OCI-LY7 (cell line): ENCODE measurements around the gene HK2. TPM values are rescaled to one million over a fixed set of nuclear protein-coding genes. Genes with fewer than 3 reads are reported as not detected.

Experiments
- BruUV-seq: library from RNA; stranded (reverse); fragments of 400-500 nt; replicated peaks from 2 replicates; lab custom pipeline; 2021; lab: Mats Ljungman, UMichigan
- CTCF ChIA-PET: fragments of 300-600 bp; sonication (Branson Sonifier 250); formaldehyde crosslinking; loops from one replicate; lab custom pipeline; 2022; ENCODE audit warnings: antibody characterized with exemption; ENCODE audit not compliant: unreplicated experiment; lab: Charles Lee
- POLR2A ChIA-PET: fragments of 300-600 bp; sonication (Branson Sonifier 250); formaldehyde crosslinking; loops from one replicate; lab custom pipeline; 2022; ENCODE audit warnings: antibody characterized with exemption; lab: Charles Lee
- DNase-seq: peaks from one replicate; pipeline ENCODE4 v3.0.0-alpha.2; 2015; ENCODE audit warnings: low spot score
- H2AFZ ChIP-seq: fragments of 200-600 bp; sonication (generic), shearing (Covaris generic); 2 replicates; pipeline ENCODE4 v1.6.1; 2014; ENCODE audit warnings: mild to moderate bottlenecking, antibody characterized with exemption, low read length, moderate library complexity
- H3K27ac ChIP-seq: fragments of 200-600 bp; sonication (generic); 2 replicates; pipeline ENCODE4 v1.5.1; 2014; ENCODE audit warnings: mixed run types, low read depth, mild to moderate bottlenecking, moderate library complexity, low read length, inconsistent platforms; ENCODE audit not compliant: poor library complexity, severe bottlenecking
- H3K36me3 ChIP-seq: fragments of 200-600 bp; sonication (generic); 2 replicates; pipeline ENCODE4 v1.6.1; 2014; ENCODE audit warnings: mild to moderate bottlenecking, antibody characterized with exemption, low read length, moderate library complexity, mixed read lengths; ENCODE audit not compliant: insufficient read depth
- H3K4me1 ChIP-seq: fragments of 200-600 bp; sonication (generic); 2 replicates; pipeline ENCODE4 v1.5.1; 2014; ENCODE audit warnings: mild to moderate bottlenecking, low read length; ENCODE audit not compliant: insufficient read depth, poor library complexity, severe bottlenecking
- H3K4me2 ChIP-seq: fragments of 200-600 bp; sonication (generic); 2 replicates; pipeline ENCODE4 v1.6.1; 2014; ENCODE audit warnings: mild to moderate bottlenecking, low read length
- H3K4me3 ChIP-seq: fragments of 200-600 bp; sonication (generic); 2 replicates; pipeline ENCODE4 v1.5.1; 2014; ENCODE audit warnings: mild to moderate bottlenecking, low read depth, low read length; ENCODE audit not compliant: poor library complexity, severe bottlenecking
- H3K79me2 ChIP-seq: fragments of 200-600 bp; sonication (generic); 2 replicates; pipeline ENCODE4 v1.6.1; 2016; ENCODE audit warnings: low read depth, mild to moderate bottlenecking, low read length, moderate library complexity, mixed read lengths; ENCODE audit not compliant: insufficient read depth
- H3K9me2 ChIP-seq: fragments of 200-600 bp; sonication (generic); 2 replicates; pipeline ENCODE4 v1.6.1; 2016; ENCODE audit warnings: mild to moderate bottlenecking, low read length, mixed read lengths; ENCODE audit not compliant: insufficient read depth
- H3K9me3 ChIP-seq: fragments of 200-600 bp; sonication (generic); 2 replicates; pipeline ENCODE4 v1.6.1; 2014; ENCODE audit warnings: mild to moderate bottlenecking, mixed run types, low read length, mixed read lengths
- H4K20me1 ChIP-seq: fragments of 200-600 bp; sonication (generic); 2 replicates; pipeline ENCODE4 v1.6.1; 2014; ENCODE audit warnings: mild to moderate bottlenecking, antibody characterized with exemption, low read length, moderate library complexity, mixed read lengths; ENCODE audit not compliant: insufficient read depth
- EZH2phosphoT487 ChIP-seq: fragments of 200-600 bp; sonication (generic); IDR thresholded peaks from 2 replicates; pipeline ENCODE4 v1.6.1; 2018; ENCODE audit warnings: low read depth, borderline replicate concordance, mild to moderate bottlenecking, mixed run types, antibody characterized with exemption, low read length, moderate library complexity, mixed read lengths
- intact Hi-C: fragments of 100-400 bp; cut with micrococcal nuclease; formaldehyde crosslinking; loops from one replicate; pipeline ENCODE4 v1.10.0; 2022; ENCODE audit not compliant: unreplicated experiment
- total RNA-seq, 2 experiments: library from RNA; depleted of rRNA in 1 of 2; stranded (reverse); fragments of >200 nt in 1 of 2; shearing (Covaris generic) in 1 of 2; gene quantifications; 2 replicates each; pipeline ENCODE4 v1.2.3, GENCODE V29; 2014 to 2022
- TF ChIP-seq, protein P1 (sequence below): fragments of 200-600 bp; sonication (generic); conservative IDR thresholded peaks from 2 replicates; pipeline ENCODE4 v1.5.1; 2014; ENCODE audit warnings: mild to moderate bottlenecking, antibody characterized with exemption, low read length, moderate library complexity, mixed read lengths

Gene HK2
- total RNA-seq, 2 experiments from 2014 or later, result 8.6 to 50.5 TPM

DNA sequence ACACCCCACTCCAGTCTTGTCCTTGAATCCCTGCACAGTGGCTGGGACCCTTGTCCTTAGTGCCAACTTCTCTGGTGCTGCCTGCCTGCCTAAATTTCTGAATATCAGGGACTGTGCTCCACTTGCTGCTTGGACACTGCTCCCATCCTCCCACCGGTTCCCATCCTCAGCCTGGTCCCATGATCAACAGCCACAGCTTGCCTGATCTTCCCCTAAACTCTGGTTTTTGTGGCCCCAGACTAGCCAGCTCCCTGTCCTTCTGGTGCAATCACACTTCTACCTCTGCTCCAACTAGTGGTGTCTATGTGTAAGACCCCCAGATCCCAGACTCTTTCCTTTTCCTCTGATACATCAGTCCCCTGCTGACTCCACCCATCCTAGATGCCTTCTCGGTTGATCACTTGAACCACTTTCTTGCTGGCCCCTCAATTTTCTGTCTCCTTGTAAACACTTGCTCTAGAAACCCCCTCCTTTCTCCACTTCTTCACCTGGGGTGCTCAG, 87.4 kb downstream of the HK2 start:
- Histone ChIP-seq H4K20me1 (no peaks in the 10 kb centered on the region), H2AFZ (no peak overlapping the region), H3K4me3 (no peak overlapping the region), H3K36me3 (no peaks in the 10 kb centered on the region), H3K4me1 (no peaks in the 10 kb centered on the region), H3K9me3 (no peaks in the 10 kb centered on the region), H3K4me2 (no peak overlapping the region), H3K27ac (no peak overlapping the region), H3K9me2 (no peaks in the 10 kb centered on the region), H3K79me2 (no peaks in the 10 kb centered on the region)
- intact Hi-C loops, result loop anchor here (5.0 kb wide), 1 partner anchor 61 kb away; no protein-coding TSS in a partner anchor
- CTCF ChIA-PET, result no interaction called here
- BruUV-seq, result no TSS peak
- POLR2A ChIA-PET, result interaction anchor here (0.6 kb wide), 1 partner anchor 24 kb away, joined by 4 read pairs; no protein-coding TSS in a partner anchor
- TF ChIP-seq, protein P1, sequence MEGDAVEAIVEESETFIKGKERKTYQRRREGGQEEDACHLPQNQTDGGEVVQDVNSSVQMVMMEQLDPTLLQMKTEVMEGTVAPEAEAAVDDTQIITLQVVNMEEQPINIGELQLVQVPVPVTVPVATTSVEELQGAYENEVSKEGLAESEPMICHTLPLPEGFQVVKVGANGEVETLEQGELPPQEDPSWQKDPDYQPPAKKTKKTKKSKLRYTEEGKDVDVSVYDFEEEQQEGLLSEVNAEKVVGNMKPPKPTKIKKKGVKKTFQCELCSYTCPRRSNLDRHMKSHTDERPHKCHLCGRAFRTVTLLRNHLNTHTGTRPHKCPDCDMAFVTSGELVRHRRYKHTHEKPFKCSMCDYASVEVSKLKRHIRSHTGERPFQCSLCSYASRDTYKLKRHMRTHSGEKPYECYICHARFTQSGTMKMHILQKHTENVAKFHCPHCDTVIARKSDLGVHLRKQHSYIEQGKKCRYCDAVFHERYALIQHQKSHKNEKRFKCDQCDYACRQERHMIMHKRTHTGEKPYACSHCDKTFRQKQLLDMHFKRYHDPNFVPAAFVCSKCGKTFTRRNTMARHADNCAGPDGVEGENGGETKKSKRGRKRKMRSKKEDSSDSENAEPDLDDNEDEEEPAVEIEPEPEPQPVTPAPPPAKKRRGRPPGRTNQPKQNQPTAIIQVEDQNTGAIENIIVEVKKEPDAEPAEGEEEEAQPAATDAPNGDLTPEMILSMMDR, result no peak
- TF ChIP-seq EZH2phosphoT487, result no peak
- DNase-seq, result no peak

DNA sequence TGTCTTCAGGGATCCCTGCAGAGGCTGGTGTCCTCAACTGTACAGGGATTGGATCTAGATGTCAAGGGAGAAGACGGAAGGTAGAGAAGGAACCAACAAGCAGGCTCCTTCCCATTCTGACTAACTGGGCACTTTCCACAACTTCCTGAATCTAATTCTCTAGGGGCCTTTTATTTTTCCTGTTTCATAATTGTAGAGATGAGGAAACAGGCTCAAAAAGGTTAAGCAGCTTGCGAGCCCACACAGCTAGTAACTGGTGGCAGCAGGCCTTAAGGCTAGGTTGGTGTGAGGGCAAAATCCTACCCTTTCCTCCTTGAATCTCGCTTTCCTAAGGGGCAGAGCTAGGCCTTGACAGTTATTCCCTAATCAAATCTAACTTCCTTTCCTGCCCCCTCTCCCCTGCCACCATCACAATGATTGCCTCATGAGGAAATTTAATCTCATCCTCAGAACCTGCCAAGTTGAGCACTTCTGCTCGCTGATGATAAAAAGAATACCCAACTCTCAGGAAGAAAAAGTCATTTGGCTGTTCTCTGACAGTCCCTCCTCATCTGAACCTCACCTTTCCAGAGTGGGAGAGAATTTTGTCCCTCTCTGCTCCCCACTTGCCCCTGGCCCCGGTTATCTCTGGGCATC, 88.8 kb downstream of the HK2 start:
- Histone ChIP-seq H3K4me2 (no peak overlapping the region), H3K79me2 (no peaks in the 10 kb centered on the region), H3K36me3 (no peaks in the 10 kb centered on the region), H2AFZ (no peak overlapping the region), H3K4me1 (no peaks in the 10 kb centered on the region), H3K9me2 (no peaks in the 10 kb centered on the region), H3K27ac (no peak overlapping the region), H4K20me1 (no peaks in the 10 kb centered on the region), H3K4me3 (no peak overlapping the region), H3K9me3 (no peaks in the 10 kb centered on the region)
- ChIA-PET POLR2A (interaction anchor here (0.6 kb wide), 1 partner anchor 156 kb away, joined by 3 read pairs; no protein-coding TSS in a partner anchor), CTCF (no interaction called here)
- no peak for DNase-seq
- intact Hi-C loops, result loop anchor here (5.0 kb wide), 1 partner anchor 60 kb away; no protein-coding TSS in a partner anchor
- TF ChIP-seq, protein P1, result no peak
- TF ChIP-seq EZH2phosphoT487, result no peak
- BruUV-seq, result no TSS peak
